ENCODE data around the gene TMEM204.
A peak's percentile ranks its signal among the peaks of the same experiment; 100 is the strongest.

Gene TMEM204

DNA sequence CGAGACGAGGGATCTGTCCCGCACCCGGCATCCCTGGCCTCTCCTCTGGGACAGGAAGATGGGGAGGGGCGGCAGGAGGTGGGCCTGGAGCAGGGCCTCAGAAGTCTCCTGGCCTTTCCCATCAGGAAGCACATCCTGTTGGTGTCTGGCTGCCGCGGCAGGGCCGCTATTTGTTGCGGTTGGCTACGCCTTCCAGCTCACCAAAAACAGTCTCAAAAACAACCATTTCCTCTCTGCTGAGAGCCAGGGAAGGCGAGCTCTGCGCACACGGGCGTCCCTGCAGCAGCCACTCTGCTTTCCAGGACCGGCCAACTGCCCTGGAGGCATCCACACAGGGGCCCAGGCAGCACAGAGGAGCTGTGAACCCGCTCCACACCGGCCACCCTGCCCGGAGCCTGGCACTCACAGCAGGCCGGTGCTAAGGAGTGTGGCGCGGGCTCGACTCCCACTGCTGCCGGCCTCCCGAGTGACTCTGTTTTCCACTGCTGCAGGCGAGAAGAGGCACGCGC lies at the start of gene TMEM204:
TSS of gene TMEM204 (plus strand) at position 224 of the 509 bp plus-strand sequence. CDS start 610 bp downstream, outside the sequence.
- no peak for DNase-seq

GRCh38 chr16:1485847-1486496 lies 47.5 kb upstream of the TMEM204 start:
- no peak for DNase-seq

DNA sequence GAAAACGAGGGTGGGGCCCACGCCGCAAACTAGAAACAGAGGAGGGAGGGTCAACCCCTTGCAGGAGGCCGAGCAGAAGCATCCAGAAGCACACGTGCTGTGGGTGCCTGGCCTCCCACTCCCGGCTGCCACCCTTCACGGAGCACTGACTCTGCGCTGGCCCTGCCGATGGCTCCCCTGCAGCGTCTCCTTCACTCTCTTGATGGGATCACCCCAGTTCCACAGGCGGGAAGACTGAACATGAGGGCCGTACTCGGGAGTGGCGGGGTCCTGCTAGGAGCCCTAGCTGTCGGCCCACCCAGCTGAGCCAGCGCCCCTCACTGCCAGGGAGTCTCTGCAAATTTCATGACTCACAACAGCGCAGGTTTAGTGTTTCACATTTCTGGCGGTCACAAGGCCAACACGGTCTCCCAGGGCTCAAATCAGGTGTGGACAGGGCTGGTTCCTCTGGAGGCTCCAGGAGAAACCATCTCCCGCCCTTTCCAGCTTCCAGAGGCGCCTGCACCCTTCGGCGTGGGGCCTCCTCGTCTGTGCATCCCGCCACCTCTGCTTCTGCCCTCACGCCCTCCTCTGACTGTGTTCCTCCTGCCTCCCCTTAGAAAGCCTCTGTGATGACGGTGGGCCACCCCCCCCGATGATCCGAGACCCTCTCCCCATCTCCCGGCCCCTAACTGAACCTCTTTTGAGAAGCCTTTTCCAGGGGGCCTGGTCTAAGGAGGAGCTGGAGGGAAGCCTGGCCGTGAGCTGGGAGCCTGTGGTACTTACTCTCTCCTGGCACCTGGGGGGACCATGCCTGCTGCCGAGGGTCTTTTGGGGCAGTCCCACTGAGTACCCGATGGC lies 46.7 kb upstream of the TMEM204 start:
- no peak for DNase-seq

- DNase-seq: no peak
Measured at GRCh38 chr16:1487395-1488053, 45.9 kb upstream of the TMEM204 start.

DNA sequence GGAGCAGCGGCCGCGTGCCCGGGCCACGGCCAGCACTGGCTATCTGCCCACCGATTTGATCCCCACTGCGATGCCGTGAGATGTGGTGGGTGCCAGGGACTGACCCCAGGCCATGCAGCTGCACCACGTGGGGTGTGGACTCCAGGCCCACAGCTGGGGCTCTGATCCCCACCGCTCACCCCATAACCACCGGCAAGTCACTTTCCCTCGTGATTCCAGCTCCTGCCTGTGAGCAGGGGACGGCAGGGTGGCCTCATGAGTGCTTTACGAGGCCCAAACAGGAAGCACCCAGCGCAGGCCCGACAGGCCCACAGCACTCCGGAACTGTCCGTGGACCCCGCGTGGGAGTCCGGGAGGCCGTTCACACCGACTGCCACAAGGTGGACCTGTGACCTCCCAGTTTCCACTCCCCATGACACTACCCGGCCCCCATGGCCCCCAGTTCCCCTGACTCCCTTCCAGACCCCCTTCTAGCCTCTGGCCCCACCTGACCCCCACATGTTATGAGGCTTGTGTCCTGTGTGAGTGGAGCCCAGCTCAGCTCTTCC lies 45.3 kb upstream of the TMEM204 start:
- DNase-seq: no peak

DNA sequence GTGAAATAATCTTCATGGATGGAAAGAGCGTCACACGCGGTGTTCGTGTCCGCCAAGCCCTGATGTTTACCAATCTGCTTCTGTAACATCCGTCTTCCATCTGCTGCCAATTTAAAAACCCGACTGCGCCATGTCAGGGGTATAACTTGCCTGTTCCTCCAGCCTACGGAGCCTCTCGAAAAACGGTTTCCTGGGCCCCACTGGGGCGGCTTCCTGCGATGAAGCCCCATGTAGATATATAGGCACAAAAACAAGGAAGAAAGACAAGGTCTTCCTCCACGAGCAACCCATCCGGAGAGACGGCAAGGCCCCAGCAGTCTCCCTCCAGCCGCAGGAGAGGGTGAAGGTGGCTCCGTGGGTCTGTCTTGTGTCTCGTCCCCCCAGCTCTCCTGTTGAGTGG lies 44.8 kb upstream of the TMEM204 start, which contains the start of gene PTX4:
TSS of gene PTX4 (minus strand) at position 326 of the 400 bp plus-strand sequence. CDS start at position 291, 35 bp downstream.
- DNase-seq: no peak

GRCh38 chr16:1489077-1489476 lies 44.4 kb upstream of the TMEM204 start:
- no peak for DNase-seq

DNA sequence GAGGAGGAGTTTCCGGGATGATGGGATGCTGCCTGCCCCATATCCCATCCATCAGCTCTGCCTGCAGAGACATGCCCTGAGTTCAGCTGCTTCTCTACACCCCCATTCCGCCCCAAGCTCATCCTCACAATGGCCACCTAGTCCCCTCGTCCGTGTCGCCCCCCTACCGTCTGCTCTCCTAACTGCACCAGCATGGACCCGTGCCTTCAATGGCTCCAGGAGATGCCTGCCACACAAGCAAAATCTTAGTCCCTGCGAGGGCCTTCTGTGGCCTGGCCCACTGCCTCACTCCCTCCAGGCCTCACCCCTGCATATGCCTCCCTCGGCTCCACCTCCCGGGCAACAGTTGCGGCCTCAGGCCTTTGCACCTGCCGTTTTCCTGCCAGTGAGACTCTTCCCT lies 42.1 kb upstream of the TMEM204 start:
- DNase-seq: no peak

GRCh38 chr16:1492082-1492922 lies 41.2 kb upstream of the TMEM204 start:
- DNase-seq: no peak

GRCh38 chr16:1492923-1493745 lies 40.3 kb upstream of the TMEM204 start, which contains the start of gene TELO2:
Gene TELO2 (plus strand): TSS chr16:1493360. CDS start chr16:1494282, 922 bp downstream.
- DNase-seq: peak; percentile 42

GRCh38 chr16:1493746-1494094 lies 39.7 kb upstream of the TMEM204 start:
- no peak for DNase-seq

DNA sequence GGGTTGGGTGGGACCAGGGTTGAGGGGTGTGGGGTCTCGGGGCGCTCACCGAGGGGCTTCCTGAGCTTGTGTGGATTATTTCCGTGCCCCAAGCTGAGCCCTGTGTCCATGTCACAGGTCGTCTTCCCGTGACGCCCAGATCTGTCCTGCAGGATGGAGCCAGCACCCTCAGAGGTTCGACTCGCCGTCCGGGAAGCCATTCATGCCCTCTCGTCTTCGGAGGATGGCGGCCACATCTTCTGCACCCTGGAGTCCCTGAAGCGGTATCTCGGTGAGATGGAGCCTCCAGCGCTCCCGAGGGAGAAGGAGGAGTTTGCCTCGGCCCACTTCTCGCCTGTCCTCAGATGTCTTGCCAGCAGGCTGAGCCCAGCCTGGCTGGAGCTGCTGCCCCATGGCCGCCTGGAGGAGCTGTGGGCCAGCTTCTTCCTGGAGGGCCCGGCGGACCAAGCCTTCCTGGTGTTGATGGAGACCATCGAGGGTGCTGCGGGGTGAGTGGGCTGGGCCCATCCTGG lies 39.3 kb upstream of the TMEM204 start:
- DNase-seq: no peak

DNA sequence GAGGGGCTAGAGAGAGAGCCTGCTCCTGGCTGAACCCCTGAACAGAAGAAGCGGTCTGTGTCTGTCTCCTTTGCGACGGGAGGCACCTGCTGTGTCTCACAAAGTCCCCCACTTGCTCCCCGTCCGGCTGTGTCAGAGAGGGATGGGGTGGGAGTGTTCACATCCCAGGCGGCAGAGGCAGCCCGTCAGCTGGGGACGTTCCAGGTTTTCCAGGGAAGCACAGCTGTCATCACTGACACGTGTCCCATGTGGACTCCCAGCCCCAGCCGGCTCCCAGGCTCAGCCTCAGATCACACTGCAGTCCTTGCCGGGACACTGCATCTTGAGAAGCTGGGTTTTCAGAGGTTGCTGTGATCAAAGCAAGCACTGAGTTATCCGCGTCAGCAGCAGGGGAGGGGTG lies 38.8 kb upstream of the TMEM204 start:
- peak; percentile 8 for DNase-seq

DNA sequence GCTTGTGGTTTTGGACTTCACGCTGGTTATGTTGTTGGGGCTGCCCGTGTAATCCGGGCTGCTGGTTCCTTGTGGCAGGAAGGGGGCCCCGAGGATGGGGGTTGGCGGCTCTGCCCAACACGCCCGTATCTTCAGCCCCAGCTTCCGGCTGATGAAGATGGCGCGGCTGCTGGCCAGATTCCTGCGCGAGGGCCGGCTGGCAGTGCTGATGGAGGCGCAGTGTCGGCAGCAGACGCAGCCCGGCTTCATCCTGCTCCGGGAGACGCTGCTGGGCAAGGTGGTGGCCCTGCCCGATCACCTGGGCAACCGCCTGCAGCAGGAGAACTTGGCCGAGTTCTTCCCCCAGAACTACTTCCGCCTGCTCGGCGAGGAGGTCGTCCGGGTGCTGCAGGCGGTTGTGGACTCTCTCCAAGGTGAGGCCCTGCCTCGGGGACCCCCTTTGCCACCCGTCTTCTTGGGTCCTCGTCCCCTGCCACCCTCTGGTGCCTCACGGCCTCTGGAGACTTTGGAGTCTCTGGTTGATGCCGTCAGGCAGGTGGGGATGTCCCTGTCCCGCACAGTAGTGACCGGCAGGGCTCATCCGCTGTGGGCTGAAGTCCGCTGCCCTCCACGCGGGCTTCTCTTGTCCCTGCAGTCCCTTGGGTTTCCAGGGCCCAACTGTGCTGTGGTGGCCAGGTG lies 38.1 kb upstream of the TMEM204 start:
- no peak for DNase-seq

DNA sequence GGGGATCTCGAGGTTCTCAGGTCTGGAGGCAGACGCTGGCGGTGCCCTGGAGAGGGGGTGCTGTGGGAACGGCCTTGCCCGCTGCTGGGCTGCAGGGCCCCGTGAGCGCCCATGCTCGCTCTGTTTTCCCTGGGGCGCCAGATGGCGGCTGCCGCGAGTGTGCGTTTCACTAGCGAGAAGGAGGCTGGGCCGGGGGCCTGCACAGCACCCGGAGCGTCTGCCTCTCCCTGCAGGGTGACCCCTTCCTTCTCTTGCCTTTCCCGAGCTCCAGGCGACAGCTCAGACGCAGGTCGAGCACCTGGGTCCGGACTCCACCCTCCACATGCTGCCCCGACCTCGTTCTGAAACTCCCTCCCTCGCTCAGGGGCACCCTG lies 37.6 kb upstream of the TMEM204 start:
- DNase-seq: no peak

- no peak for DNase-seq
Measured at GRCh38 chr16:1496464-1496863, 37.0 kb upstream of the TMEM204 start.

DNA sequence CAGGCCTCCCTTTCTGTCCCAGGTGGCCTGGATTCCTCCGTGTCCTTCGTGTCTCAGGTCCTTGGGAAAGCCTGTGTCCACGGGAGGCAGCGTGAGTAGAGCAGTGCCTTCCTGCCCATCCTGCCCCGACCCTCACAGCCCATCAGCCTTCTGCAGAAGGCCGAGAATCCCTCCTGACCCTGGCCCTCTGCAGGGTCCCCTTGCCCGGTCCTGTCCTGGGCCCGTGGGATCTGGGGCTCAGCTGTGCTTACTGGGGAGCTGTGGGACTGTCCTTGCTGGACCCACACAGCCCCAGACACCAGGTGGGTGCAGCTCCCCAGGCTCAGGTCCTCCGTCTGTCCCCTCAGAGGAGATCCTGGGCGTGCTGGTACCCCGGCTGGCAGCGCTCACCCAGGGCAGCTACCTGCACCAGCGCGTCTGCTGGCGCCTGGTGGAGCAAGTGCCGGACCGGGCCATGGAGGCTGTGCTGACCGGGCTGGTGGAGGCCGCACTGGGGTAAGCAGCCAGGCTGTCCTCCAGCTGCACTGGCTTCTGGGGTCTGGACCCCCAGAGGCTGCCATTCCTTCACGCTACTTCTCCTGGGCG lies 36.4 kb upstream of the TMEM204 start:
- DNase-seq: no peak

- no peak for DNase-seq
Measured at GRCh38 chr16:1498899-1499676, 34.4 kb upstream of the TMEM204 start.

DNA sequence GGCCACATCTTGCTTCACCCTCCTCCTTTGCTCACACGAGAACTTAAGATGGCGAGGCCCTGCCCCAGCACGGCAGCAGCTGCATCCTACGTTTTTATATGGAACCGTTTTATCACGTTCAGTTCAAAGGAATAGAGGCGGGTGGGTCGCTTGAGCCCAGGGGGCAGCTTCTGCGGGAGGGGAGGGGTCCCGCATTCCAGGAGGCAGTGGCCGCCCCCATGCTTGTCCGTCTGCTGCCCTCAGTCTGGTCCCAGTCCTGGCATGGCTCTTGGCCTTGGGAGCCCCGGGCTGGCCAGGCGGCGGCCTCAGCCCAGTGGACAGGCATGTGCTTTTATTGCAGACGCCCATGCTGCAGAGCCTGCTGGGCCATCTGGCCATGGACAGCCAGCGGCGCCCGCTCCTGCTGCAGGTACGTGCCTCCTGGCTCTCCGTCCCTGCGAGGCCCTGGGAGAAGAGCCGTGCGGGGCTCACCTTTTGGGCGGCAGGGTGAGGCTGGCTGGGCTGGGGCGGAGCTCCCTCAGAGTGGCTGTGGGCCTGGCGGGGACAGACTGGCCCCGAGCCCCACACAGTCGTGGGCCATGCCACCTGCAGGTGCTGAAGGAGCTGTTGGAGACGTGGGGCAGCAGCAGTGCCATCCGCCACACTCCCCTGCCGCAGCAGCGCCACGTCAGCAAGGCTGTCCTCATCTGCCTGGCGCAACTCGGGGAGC lies 33.6 kb upstream of the TMEM204 start:
- no peak for DNase-seq

Data from DMS 273 treated with DMSO at 0.1 percent for 48 hours (cell line).